NK-92 (cell line): ENCODE measurements around the gene SCAF11.

ENCODE experiments used
- DNase-seq: peaks from one replicate; lab custom pipeline; 2025; ENCODE audit not compliant: unreplicated experiment; lab: John Stamatoyannopoulos, UW

SCAF11 gene

GRCh38 chr12:45930369-45930768, 60.0 kb downstream of the SCAF11 start:
- DNase-seq = no peak

GRCh38 chr12:45928309-45928708, 62.1 kb downstream of the SCAF11 start:
- no peak for DNase-seq

- no peak for DNase-seq
These were observed 71.6 kb downstream of the SCAF11 start for GRCh38 chr12:45918818-45919217.

GRCh38 chr12:45915405-45915804, 75.0 kb downstream of the SCAF11 start:
- no peak for DNase-seq

- no peak for DNase-seq
These were observed 76.3 kb downstream of the SCAF11 start for GRCh38 chr12:45914090-45914489.

GRCh38 chr12:45913631-45914030, 76.7 kb downstream of the SCAF11 start:
- DNase-seq = no peak

- DNase-seq = no peak
These were observed 77.6 kb downstream of the SCAF11 start for GRCh38 chr12:45912774-45913173.

- no peak for DNase-seq
These were observed 81.2 kb downstream of the SCAF11 start for GRCh38 chr12:45909041-45909713.

- DNase-seq = no peak
These were observed 82.4 kb downstream of the SCAF11 start for GRCh38 chr12:45907955-45908354.

GRCh38 chr12:45898094-45898493, 92.3 kb downstream of the SCAF11 start:
- DNase-seq = no peak

GRCh38 chr12:45895961-45896360, 94.4 kb downstream of the SCAF11 start:
- DNase-seq = no peak

GRCh38 chr12:45893240-45893639, 97.1 kb downstream of the SCAF11 start:
- DNase-seq = no peak

GRCh38 chr12:45890276-45890675, 100.1 kb downstream of the SCAF11 start:
- no peak for DNase-seq

- no peak for DNase-seq
These were observed 102.8 kb downstream of the SCAF11 start for GRCh38 chr12:45887544-45887943.

- no peak for DNase-seq
These were observed 103.7 kb downstream of the SCAF11 start for GRCh38 chr12:45886685-45887084.

- DNase-seq = no peak
These were observed 107.2 kb downstream of the SCAF11 start for GRCh38 chr12:45883187-45883586.

- no peak for DNase-seq
These were observed 109.8 kb downstream of the SCAF11 start for GRCh38 chr12:45880533-45880932.

- no peak for DNase-seq
These were observed 110.9 kb downstream of the SCAF11 start for GRCh38 chr12:45879363-45879895.

- no peak for DNase-seq
These were observed 111.6 kb downstream of the SCAF11 start for GRCh38 chr12:45878630-45879255.

- no peak for DNase-seq
These were observed 113.3 kb downstream of the SCAF11 start for GRCh38 chr12:45877069-45877468.

GRCh38 chr12:45872446-45872845, 117.9 kb downstream of the SCAF11 start:
- DNase-seq = no peak
